ENCODE data around the gene SORCS2. TPM values are rescaled to one million over a fixed set of nuclear protein-coding genes. Genes with fewer than 3 reads are reported as not detected.
A peak's percentile ranks its signal among the peaks of the same experiment; 100 is the strongest.

SORCS2 gene
- total and polyA plus RNA-seq, 4 donors: 2.2 to 7.7 (median 2.5) TPM

GRCh38 chr4:7420661-7421040, 228.3 kb downstream of the SORCS2 start:
- peaks cover 0 to 10% (median 0%) of the 10 kb centered on the region in 5 donors for H3K4me1 ChIP-seq (ENCODE audit: control insufficient read depth in 5 of 5, insufficient read depth in 5 of 5, low read length in 5 of 5)
- no peaks in the 10 kb centered on the region for H3K36me3 ChIP-seq (ENCODE audit: control insufficient read depth in 4 of 4, insufficient read depth in 4 of 4, low read length in 4 of 4)
- H3K9ac ChIP-seq (ENCODE audit: insufficient read depth in 1 of 2, low read length in 2 of 2): no peak overlapping the region
- peak in 1 of 3 donors; percentile 13 for DNase-seq
- H3K27ac ChIP-seq (ENCODE audit: low read depth in 1 of 2, low read length in 1 of 2): no peak overlapping the region
- TF ChIP-seq CTCF (IDR thresholded peaks at IDR 0.05; ENCODE audit: control extremely low read depth, extremely low read depth): no peak
- WGBS, 2 donors: 57 to 76% methylated on average over 14 of the region's 14 CpGs
- ATAC-seq (ENCODE audit: insufficient read depth, low FRiP score): no peak
- H3K9me3 ChIP-seq (ENCODE audit: control insufficient read depth in 4 of 4, insufficient read depth in 3 of 4, low read length in 3 of 4): peaks cover 0 to 8% (median 2%) of the 10 kb centered on the region in 4 donors
- no peak overlapping the region for H3K4me3 ChIP-seq
- H3K27me3 ChIP-seq (ENCODE audit: control insufficient read depth in 3 of 3, insufficient read depth in 3 of 3, low read length in 2 of 3): no peaks in the 10 kb centered on the region

- TF ChIP-seq CTCF (IDR thresholded peaks at IDR 0.05; ENCODE audit: control extremely low read depth, extremely low read depth): no peak
- Histone ChIP-seq H3K36me3 (ENCODE audit: control insufficient read depth in 4 of 4, insufficient read depth in 4 of 4, low read length in 4 of 4) (no peaks in the 10 kb centered on the region), H3K9me3 (ENCODE audit: control insufficient read depth in 4 of 4, insufficient read depth in 3 of 4, low read length in 3 of 4) (peaks cover 0 to 6% (median 2%) of the 10 kb centered on the region in 4 donors), H3K27me3 (ENCODE audit: control insufficient read depth in 3 of 3, insufficient read depth in 3 of 3, low read length in 2 of 3) (no peaks in the 10 kb centered on the region), H3K4me3 (no peak overlapping the region), H3K4me1 (ENCODE audit: control insufficient read depth in 5 of 5, insufficient read depth in 5 of 5, low read length in 5 of 5) (peaks cover 0 to 2% (median 0%) of the 10 kb centered on the region in 5 donors), H3K27ac (ENCODE audit: low read depth in 1 of 2, low read length in 1 of 2) (no peak overlapping the region), H3K9ac (ENCODE audit: insufficient read depth in 1 of 2, low read length in 2 of 2) (no peak overlapping the region)
- WGBS, 2 donors: 80 to 88% methylated on average over 24 of the region's 24 CpGs
- ATAC-seq (ENCODE audit: insufficient read depth, low FRiP score) (no peak), DNase-seq (peak in 1 of 3 donors; percentile 11)
These were observed 229.2 kb downstream of the SORCS2 start for GRCh38 chr4:7421356-7422150.

- TF ChIP-seq CTCF (IDR thresholded peaks at IDR 0.05; ENCODE audit: control extremely low read depth, extremely low read depth): no peak
- H3K4me3 ChIP-seq: no peak overlapping the region
- H3K27ac ChIP-seq (ENCODE audit: low read depth in 1 of 2, low read length in 1 of 2): no peak overlapping the region
- DNase-seq: no peak
- peaks cover 0 to 4% (median 2%) of the 10 kb centered on the region in 4 donors for H3K9me3 ChIP-seq (ENCODE audit: control insufficient read depth in 4 of 4, insufficient read depth in 3 of 4, low read length in 3 of 4)
- peaks cover 0 to 1% (median 0%) of the 10 kb centered on the region in 5 donors for H3K4me1 ChIP-seq (ENCODE audit: control insufficient read depth in 5 of 5, insufficient read depth in 5 of 5, low read length in 5 of 5)
- no peak overlapping the region for H3K9ac ChIP-seq (ENCODE audit: insufficient read depth in 1 of 2, low read length in 2 of 2)
- 86 to 93% methylated on average over 19 of the region's 19 CpGs for WGBS, 2 donors
- no peaks in the 10 kb centered on the region for H3K27me3 ChIP-seq (ENCODE audit: control insufficient read depth in 3 of 3, insufficient read depth in 3 of 3, low read length in 2 of 3)
- no peaks in the 10 kb centered on the region for H3K36me3 ChIP-seq (ENCODE audit: control insufficient read depth in 4 of 4, insufficient read depth in 4 of 4, low read length in 4 of 4)
- no peak for ATAC-seq (ENCODE audit: insufficient read depth, low FRiP score)
These were observed 230.0 kb downstream of the SORCS2 start for GRCh38 chr4:7422151-7422897.
